Heart left ventricle (tissue), 16 donors: ENCODE results near the gene SAT1. TPM values are rescaled to one million over a fixed set of nuclear protein-coding genes. Genes with fewer than 3 reads are reported as not detected.
"Not testable (repeated sequence)": the region's sequence is repeated elsewhere in the genome, so short reads cannot be mapped to it uniquely, and the experiment has no call there.

Source experiments
- ATAC-seq, 4 donors: fragments of 200-7000 bp; cut with Tn5 transposase; one replicate each; pipeline ENCODE4 v1.9.1; 2020 to 2022; ENCODE audit warnings: moderate library complexity in 4 of 4, mild to moderate bottlenecking in 3 of 4, moderate number of reproducible peaks in 1 of 4
- DNase-seq, 5 donors: peaks; one replicate each; pipeline ENCODE4 v3.0.0-alpha.2; 2020
- H3K27ac ChIP-seq, 12 donors: fragments of 200-600 bp; sonication (generic) in 4 of 12; one replicate each; pipeline versions ENCODE4 v1.5.0 to v1.8.0; 2016 to 2022; ENCODE audit warnings: mild to moderate bottlenecking in 2 of 12
- H3K27me3 ChIP-seq, 9 donors: fragments of 200-600 bp; sonication (generic) in 2 of 9; one replicate each; pipeline versions ENCODE4 v1.5.1 to v1.8.0; 2016 to 2022; ENCODE audit warnings: mild to moderate bottlenecking in 3 of 9
- H3K36me3 ChIP-seq, 9 donors: fragments of 200-600 bp; sonication (generic) in 2 of 9; one replicate each; pipeline versions ENCODE4 v1.5.0 to v1.8.0; 2018 to 2022; ENCODE audit warnings: mild to moderate bottlenecking in 2 of 9
- H3K4me1 ChIP-seq, 12 donors: fragments of 200-600 bp; sonication (generic) in 4 of 12; one replicate each; pipeline versions ENCODE4 v1.5.0 to v1.8.0; 2016 to 2022; ENCODE audit warnings: mild to moderate bottlenecking in 3 of 12
- H3K4me3 ChIP-seq, 12 donors: fragments of 200-600 bp; sonication (generic) in 4 of 12; one replicate each; pipeline versions ENCODE4 v1.5.0 to v1.8.0; 2017 to 2022; ENCODE audit warnings: mild to moderate bottlenecking in 9 of 12, moderate library complexity in 4 of 12
- H3K9me3 ChIP-seq, 12 donors: fragments of 200-600 bp; sonication (generic) in 4 of 12; one replicate each; pipeline versions ENCODE4 v1.5.0 to v1.8.0; 2016 to 2022; ENCODE audit warnings: mild to moderate bottlenecking in 1 of 12
- POLR2A ChIP-seq, 2 donors: fragments of 450-650 bp; IDR thresholded peaks; one replicate each; pipeline ENCODE4 v1.6.1; 2017; ENCODE audit warnings: antibody characterized with exemption in 2 of 2, mild to moderate bottlenecking in 2 of 2, moderate library complexity in 2 of 2
- WGBS, 4 donors: extraction: QIAGEN DNeasy Blood & Tissue Kit in 2 of 4; methylation state at CpG; one replicate each; pipeline versions ENCODE4 v1.1.5 to v1.1.7; 2013 to 2018; 5-methylcytosine and 5-hydroxymethylcytosine counted together
- intact Hi-C, 10 donors: fragments of 100-400 bp; cut with DNase I; formaldehyde crosslinking; loops; one replicate each; pipeline versions ENCODE4 v1.11.1 to v1.14.2; 2022
- polyA plus RNA-seq, 2 donors: library from polyadenylated mRNA; stranded (reverse); fragments of 200-250 nt; gene quantifications; one replicate each; pipeline ENCODE4 v1.2.3, GENCODE V29; 2013
- total RNA-seq, 9 donors: library from RNA; depleted of rRNA in 2 of 9; stranded (reverse); fragments of >200 nt in 2 of 9; fragmentation: NEBNext Ultra II Directional in 3 of 9; extraction: Animal tissue kit (Norgen Biotek cat#: 25700) in 3 of 9; gene quantifications; one replicate each; pipeline versions ENCODE4 v1.1.0 to v1.2.4, GENCODE V29; 2016 to 2023
- TF ChIP-seq, protein P1 (sequence below), 12 donors: fragments of 200-600 bp; sonication (generic) in 4 of 12; IDR thresholded peaks; one replicate each; pipeline versions ENCODE4 v1.5.0 to v1.8.0; 2018 to 2022; ENCODE audit warnings: antibody characterized with exemption in 12 of 12, mild to moderate bottlenecking in 5 of 12
- donor health status: ischemic (EF 13 %, LVEDD 7.1; RV severe dilation, severe dysfunction).
- donor health status: healthy with polysubstance abuse.
- donor health status: DM: no; HTN: yes; CAD: no.
- donor health status: DM: no; HTN: no; CAD: no.
- donor health status: ischemic (EF 25% LVEDD 6.9; RV normal size, moderate dysfunction).
- donor health status: ischemic (EF 25% LVEDD 5.7; RV mildly dilated, moderate dysfunction).
- donor health status: healthy.
- donor health status: DM: yes; HTN: yes; CAD: no.
- donor health status: ischemic (EF 35%, LVEDD 5.7; RV mildly dilated, moderate dysfunction).
- donor health status: nonischemic (EF 11% LVEDD 7.7; RV severe dilation, severe dysfunction).
- donor health status: DM: yes; HTN: yes; CAD: no.
- donor health status: PGD.
- donor health status: ischemic (EF 29% LVEDD 5.4; RV normal size, mild dysfunction).
- donor health status: nonischemic (EF 23%, LVEDD 6.1; RV moderate dilation, normal function).

The SAT1 gene
- total and polyA plus RNA-seq, 11 donors = 67.0 to 814 (median 185) TPM

DNA sequence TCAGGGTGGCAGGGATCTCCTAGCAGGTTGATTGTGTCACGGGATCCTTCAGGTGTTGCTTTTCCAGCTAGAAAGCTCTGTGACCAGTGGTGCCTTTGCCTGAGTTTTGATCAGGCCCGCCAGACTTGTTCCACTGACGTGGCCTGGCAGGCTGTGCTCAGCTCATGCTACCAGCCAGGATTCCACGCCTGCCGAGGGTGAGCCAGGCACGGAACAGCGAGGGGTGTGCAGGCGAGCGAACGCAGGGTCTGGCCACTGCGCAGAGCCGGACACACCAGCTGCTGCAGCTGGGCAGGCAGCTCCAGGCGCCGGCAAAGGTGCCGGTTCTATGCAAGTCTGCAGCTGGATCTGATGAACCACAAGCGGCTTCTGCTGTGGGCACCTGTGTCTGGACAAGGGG lies 17.1 kb upstream of the SAT1 start:
- Histone ChIP-seq H3K4me1 (no peaks in the 10 kb centered on the region), H3K4me3 (no peak overlapping the region), H3K9me3 (no peaks in the 10 kb centered on the region), H3K36me3 (no peaks in the 10 kb centered on the region), H3K27ac (no peak overlapping the region), H3K27me3 (no peaks in the 10 kb centered on the region)
- DNase-seq (no peak), ATAC-seq (no peak)
- no peak for TF ChIP-seq POLR2A (IDR thresholded peaks at IDR 0.05)
- TF ChIP-seq, protein P1, sequence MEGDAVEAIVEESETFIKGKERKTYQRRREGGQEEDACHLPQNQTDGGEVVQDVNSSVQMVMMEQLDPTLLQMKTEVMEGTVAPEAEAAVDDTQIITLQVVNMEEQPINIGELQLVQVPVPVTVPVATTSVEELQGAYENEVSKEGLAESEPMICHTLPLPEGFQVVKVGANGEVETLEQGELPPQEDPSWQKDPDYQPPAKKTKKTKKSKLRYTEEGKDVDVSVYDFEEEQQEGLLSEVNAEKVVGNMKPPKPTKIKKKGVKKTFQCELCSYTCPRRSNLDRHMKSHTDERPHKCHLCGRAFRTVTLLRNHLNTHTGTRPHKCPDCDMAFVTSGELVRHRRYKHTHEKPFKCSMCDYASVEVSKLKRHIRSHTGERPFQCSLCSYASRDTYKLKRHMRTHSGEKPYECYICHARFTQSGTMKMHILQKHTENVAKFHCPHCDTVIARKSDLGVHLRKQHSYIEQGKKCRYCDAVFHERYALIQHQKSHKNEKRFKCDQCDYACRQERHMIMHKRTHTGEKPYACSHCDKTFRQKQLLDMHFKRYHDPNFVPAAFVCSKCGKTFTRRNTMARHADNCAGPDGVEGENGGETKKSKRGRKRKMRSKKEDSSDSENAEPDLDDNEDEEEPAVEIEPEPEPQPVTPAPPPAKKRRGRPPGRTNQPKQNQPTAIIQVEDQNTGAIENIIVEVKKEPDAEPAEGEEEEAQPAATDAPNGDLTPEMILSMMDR (IDR thresholded peaks at IDR 0.05) = no peak
- intact Hi-C loops = no loop called here
- 88 to 100% (median 96%) methylated on average over 1 to 16 of the region's 16 CpGs for WGBS, 4 donors

DNA sequence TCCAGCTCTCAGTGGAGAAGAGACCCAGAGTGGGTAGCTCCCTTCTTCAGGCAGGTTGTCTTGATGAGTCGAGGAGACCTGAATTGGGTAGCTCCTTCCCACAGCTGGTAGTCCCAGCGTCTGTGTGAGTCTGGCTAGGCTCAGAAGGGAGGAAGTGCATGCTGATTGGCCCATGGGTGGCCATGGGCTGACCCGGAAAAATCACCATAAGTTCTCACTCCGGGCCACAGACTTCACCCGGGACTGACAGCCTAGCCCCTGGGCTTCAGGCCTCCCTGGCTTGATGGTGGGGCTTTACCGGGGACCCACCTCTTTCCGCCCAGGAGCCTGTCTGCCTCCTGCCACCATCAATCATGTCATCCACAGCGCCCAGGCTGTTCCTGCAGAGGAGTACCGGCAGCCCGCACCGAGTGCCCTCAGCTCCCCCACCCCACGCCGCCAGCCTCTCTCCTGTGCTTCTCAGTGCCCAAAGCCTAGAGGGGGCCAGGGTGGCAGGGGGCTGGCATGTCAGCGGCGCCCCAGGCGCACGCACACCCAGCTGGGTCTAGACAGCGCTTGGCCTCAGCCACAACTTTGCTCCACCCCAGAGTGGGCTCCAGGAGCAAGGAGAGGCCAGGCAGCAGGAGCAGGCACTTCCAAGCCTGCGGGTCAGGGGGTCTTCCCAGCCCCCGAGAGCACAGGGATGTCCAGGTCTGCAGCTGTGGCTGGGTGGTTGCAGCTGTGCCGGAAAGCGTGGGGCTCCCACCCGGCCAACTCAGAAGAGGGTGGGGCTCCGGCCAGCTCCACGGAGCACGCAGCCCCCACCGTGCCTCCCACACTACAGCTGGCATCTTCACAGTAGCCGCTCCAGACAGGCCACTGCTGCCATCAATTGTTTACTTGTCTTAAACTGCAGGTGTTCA lies 16.1 kb upstream of the SAT1 start:
- DNase-seq = no peak
- peak in 2 of 4 donors; percentile 33 to 49 for ATAC-seq
- Histone ChIP-seq H3K27ac (peak overlapping the region in 1 of 12 donors; percentile 74), H3K4me1 (no peaks in the 10 kb centered on the region), H3K36me3 (no peaks in the 10 kb centered on the region), H3K27me3 (no peaks in the 10 kb centered on the region), H3K9me3 (no peaks in the 10 kb centered on the region), H3K4me3 (peak overlapping the region in 1 of 12 donors; percentile 56)
- intact Hi-C loops = no loop called here
- TF ChIP-seq, protein P1 (IDR thresholded peaks at IDR 0.05) = no peak
- no peak for TF ChIP-seq POLR2A (IDR thresholded peaks at IDR 0.05)
- WGBS, 4 donors = 71 to 84% (median 76%) methylated on average over 17 to 28 of the region's 28 CpGs

DNA sequence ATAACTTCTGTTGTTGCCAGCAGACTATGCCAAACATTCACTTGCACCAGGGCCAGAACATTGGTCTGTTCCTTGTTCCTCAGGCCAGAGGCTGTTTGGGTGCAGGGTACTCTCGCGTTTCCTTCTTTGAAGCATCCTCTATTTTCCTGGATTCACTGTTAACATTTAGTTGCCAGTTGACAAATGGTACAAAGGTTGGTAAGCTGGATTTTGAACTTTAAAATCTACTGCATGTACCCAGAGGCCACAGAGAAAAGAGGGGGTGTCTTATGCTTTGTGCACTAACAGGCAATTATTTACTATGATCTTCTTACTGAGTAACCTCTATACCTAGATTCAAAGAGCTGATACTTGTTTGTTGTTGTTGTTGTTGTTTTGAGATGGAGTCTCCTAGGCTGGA lies 12.8 kb upstream of the SAT1 start:
- Histone ChIP-seq H3K27me3 (no peaks in the 10 kb centered on the region), H3K36me3 (no peaks in the 10 kb centered on the region), H3K9me3 (no peaks in the 10 kb centered on the region), H3K4me1 (peaks cover 0 to 13% (median 0%) of the 10 kb centered on the region in 12 donors), H3K27ac (no peak overlapping the region), H3K4me3 (no peak overlapping the region)
- no peak for DNase-seq
- no peak for TF ChIP-seq POLR2A (IDR thresholded peaks at IDR 0.05)
- 82 to 91% (median 86%) methylated on average over 2 of the region's 2 CpGs for WGBS, 4 donors
- intact Hi-C loops = no loop called here
- ATAC-seq = no peak

DNA sequence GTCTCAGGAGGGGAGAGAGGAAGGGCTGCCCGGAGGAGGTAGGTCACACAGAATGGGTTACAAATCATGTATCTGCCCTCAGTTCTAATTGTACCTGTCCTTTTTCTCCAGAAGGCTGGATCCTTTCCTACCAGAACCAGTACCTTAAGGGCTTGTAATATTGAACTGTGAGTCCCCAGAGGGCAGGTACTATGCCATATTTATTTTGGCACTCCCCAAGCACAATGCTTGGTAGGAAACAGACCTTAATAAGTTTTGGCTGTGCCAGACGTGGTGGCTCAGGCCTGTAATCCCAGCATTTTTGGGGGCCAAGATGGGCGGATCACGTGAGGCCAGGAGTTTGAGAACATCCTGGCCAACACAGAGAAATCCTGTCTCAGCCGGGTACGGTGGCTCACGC lies 11.9 kb upstream of the SAT1 start:
- H3K36me3 ChIP-seq, H3K9me3 ChIP-seq, ATAC-seq, H3K27me3 ChIP-seq, DNase-seq, H3K27ac ChIP-seq, intact Hi-C loops, H3K4me3 ChIP-seq: not testable (repeated sequence)
- H3K4me1 ChIP-seq = peaks cover 0 to 13% (median 0%) of the 10 kb centered on the region in 12 donors
- 88 to 98% (median 93%) methylated on average over 6 to 7 of the region's 7 CpGs for WGBS, 4 donors

DNA sequence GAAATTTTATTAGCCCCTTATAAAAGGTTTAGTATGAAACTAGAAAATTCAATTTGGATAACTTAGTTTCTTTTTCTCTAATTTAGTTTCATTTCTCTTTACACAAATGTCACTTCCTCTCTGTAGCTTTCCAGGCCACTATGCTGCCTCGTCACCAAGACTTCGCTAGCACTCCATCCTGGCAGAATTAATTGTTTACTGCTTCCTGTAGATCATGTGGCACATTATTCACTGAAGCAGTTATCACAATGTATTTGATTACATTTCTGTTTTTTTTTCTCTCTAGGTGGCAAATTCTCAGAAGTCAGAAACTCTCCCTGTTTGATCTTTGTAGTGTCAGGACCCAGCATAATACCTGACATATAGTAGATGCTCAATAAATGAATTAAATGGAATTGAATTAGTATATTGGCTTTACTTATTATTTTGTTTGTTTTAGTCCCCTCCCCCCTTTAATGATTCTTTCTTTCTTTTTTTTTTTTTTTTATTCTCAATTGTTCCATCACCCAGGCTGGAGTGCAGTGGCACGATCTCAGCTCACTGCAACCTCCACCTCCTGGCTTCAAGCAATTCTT lies 9.3 kb upstream of the SAT1 start:
- peak overlapping the region in 4 of 12 donors; percentile 24 to 88 (median 56) for H3K27ac ChIP-seq
- H3K27me3 ChIP-seq = no peaks in the 10 kb centered on the region
- no peaks in the 10 kb centered on the region for H3K36me3 ChIP-seq
- no peak overlapping the region for H3K4me3 ChIP-seq
- intact Hi-C loops = no loop called here
- H3K4me1 ChIP-seq = peaks cover 0 to 13% (median 0%) of the 10 kb centered on the region in 12 donors
- no peaks in the 10 kb centered on the region for H3K9me3 ChIP-seq
- WGBS, 4 donors = 56 to 75% (median 62%) methylated on average over 3 of the region's 3 CpGs
- no peak for DNase-seq
- TF ChIP-seq, protein P1 (IDR thresholded peaks at IDR 0.05) = no peak
- no peak for TF ChIP-seq POLR2A (IDR thresholded peaks at IDR 0.05)
- ATAC-seq = peak in 1 of 4 donors; percentile 69
